IPS-20b (cell line): ENCODE data around the gene BBX.

ENCODE experiments used
- H3K27ac ChIP-seq: one replicate; pipeline ENCODE4 v1.5.1; 2013; ENCODE audit warnings: low read length
- H3K27me3 ChIP-seq: 2 replicates; pipeline ENCODE4 v1.6.1; 2013; ENCODE audit warnings: mild to moderate bottlenecking, low read length, inconsistent platforms; ENCODE audit not compliant: insufficient read depth
- H3K36me3 ChIP-seq: 2 replicates; pipeline ENCODE4 v1.6.1; 2013; ENCODE audit warnings: low read depth, mild to moderate bottlenecking, inconsistent platforms, low read length, moderate library complexity; ENCODE audit not compliant: insufficient read depth
- H3K4me1 ChIP-seq: 2 replicates; pipeline ENCODE4 v1.6.1; 2013; ENCODE audit warnings: mild to moderate bottlenecking, control low read depth, inconsistent platforms, low read length, moderate library complexity; ENCODE audit not compliant: insufficient read depth
- H3K4me3 ChIP-seq: 2 replicates; pipeline ENCODE4 v1.5.1; 2013; ENCODE audit warnings: mild to moderate bottlenecking, low read length, inconsistent platforms
- H3K9ac ChIP-seq: 2 replicates; pipeline ENCODE4 v1.6.1; 2013; ENCODE audit warnings: low read depth, mild to moderate bottlenecking, inconsistent platforms, low read length, moderate library complexity
- H3K9me3 ChIP-seq: 2 replicates; pipeline ENCODE4 v1.6.1; 2013; ENCODE audit warnings: mild to moderate bottlenecking, low read depth, low read length, inconsistent platforms; ENCODE audit not compliant: insufficient read depth

BBX gene

GRCh38 chr3:107791450-107791849 lies 268.7 kb downstream of the BBX start:
- Histone ChIP-seq H3K4me3 (no peak overlapping the region), H3K9me3 (no peaks in the 10 kb centered on the region), H3K27me3 (no peaks in the 10 kb centered on the region), H3K9ac (no peak overlapping the region), H3K27ac (no peak overlapping the region), H3K4me1 (no peaks in the 10 kb centered on the region), H3K36me3 (peaks cover 23% of the 10 kb centered on the region)

- Histone ChIP-seq H3K4me1 (no peaks in the 10 kb centered on the region), H3K36me3 (peaks cover 30% of the 10 kb centered on the region), H3K9ac (no peak overlapping the region), H3K27me3 (no peaks in the 10 kb centered on the region), H3K4me3 (no peak overlapping the region), H3K9me3 (no peaks in the 10 kb centered on the region), H3K27ac (no peak overlapping the region)
These were observed 272.1 kb downstream of the BBX start for GRCh38 chr3:107794664-107795443.

GRCh38 chr3:107795514-107796094 lies 272.8 kb downstream of the BBX start:
- no peaks in the 10 kb centered on the region for H3K9me3 ChIP-seq
- no peak overlapping the region for H3K27ac ChIP-seq
- H3K4me3 ChIP-seq: no peak overlapping the region
- H3K9ac ChIP-seq: no peak overlapping the region
- no peaks in the 10 kb centered on the region for H3K4me1 ChIP-seq
- H3K27me3 ChIP-seq: no peaks in the 10 kb centered on the region
- H3K36me3 ChIP-seq: peaks cover 32% of the 10 kb centered on the region

- Histone ChIP-seq H3K27me3 (no peaks in the 10 kb centered on the region), H3K9me3 (no peaks in the 10 kb centered on the region), H3K27ac (no peak overlapping the region), H3K4me1 (no peaks in the 10 kb centered on the region), H3K9ac (no peak overlapping the region), H3K4me3 (no peak overlapping the region), H3K36me3 (peaks cover 34% of the 10 kb centered on the region)
These were observed 274.0 kb downstream of the BBX start for GRCh38 chr3:107796791-107797190.

GRCh38 chr3:107797586-107797985 lies 274.8 kb downstream of the BBX start:
- Histone ChIP-seq H3K9me3 (no peaks in the 10 kb centered on the region), H3K9ac (no peak overlapping the region), H3K27ac (no peak overlapping the region), H3K27me3 (no peaks in the 10 kb centered on the region), H3K4me3 (no peak overlapping the region), H3K4me1 (no peaks in the 10 kb centered on the region), H3K36me3 (peaks cover 33% of the 10 kb centered on the region)

GRCh38 chr3:107798381-107798780 lies 275.6 kb downstream of the BBX start:
- 0 out of 2 replicates have a peak, but pooled peaks cover 1% of the 10 kb centered on the region for H3K4me1 ChIP-seq
- no peak overlapping the region for H3K9ac ChIP-seq
- H3K9me3 ChIP-seq: no peaks in the 10 kb centered on the region
- no peak overlapping the region for H3K4me3 ChIP-seq
- peaks cover 32% of the 10 kb centered on the region for H3K36me3 ChIP-seq
- no peaks in the 10 kb centered on the region for H3K27me3 ChIP-seq
- H3K27ac ChIP-seq: no peak overlapping the region

GRCh38 chr3:107800710-107801109 lies 277.9 kb downstream of the BBX start:
- no peak overlapping the region for H3K4me3 ChIP-seq
- H3K27ac ChIP-seq: no peak overlapping the region
- no peaks in the 10 kb centered on the region for H3K27me3 ChIP-seq
- H3K9ac ChIP-seq: no peak overlapping the region
- H3K9me3 ChIP-seq: no peaks in the 10 kb centered on the region
- H3K36me3 ChIP-seq: peaks cover 55% of the 10 kb centered on the region
- H3K4me1 ChIP-seq: 0 out of 2 replicates have a peak, but pooled peaks cover 3% of the 10 kb centered on the region

GRCh38 chr3:107803170-107803569 lies 280.4 kb downstream of the BBX start:
- Histone ChIP-seq H3K4me1 (0 out of 2 replicates have a peak, but pooled peaks cover 3% of the 10 kb centered on the region), H3K9ac (no peak overlapping the region), H3K9me3 (no peaks in the 10 kb centered on the region), H3K27ac (no peak overlapping the region), H3K4me3 (no peak overlapping the region), H3K36me3 (peaks cover 71% of the 10 kb centered on the region), H3K27me3 (no peaks in the 10 kb centered on the region)

- no peak overlapping the region for H3K4me3 ChIP-seq
- H3K9ac ChIP-seq: no peak overlapping the region
- 0 out of 2 replicates have a peak, but pooled peaks cover 3% of the 10 kb centered on the region for H3K4me1 ChIP-seq
- no peak overlapping the region for H3K27ac ChIP-seq
- no peaks in the 10 kb centered on the region for H3K27me3 ChIP-seq
- no peaks in the 10 kb centered on the region for H3K9me3 ChIP-seq
- H3K36me3 ChIP-seq: peaks cover 55% of the 10 kb centered on the region
These were observed 283.3 kb downstream of the BBX start for GRCh38 chr3:107806021-107806420.

- no peaks in the 10 kb centered on the region for H3K9me3 ChIP-seq
- no peaks in the 10 kb centered on the region for H3K27me3 ChIP-seq
- no peak overlapping the region for H3K9ac ChIP-seq
- H3K36me3 ChIP-seq: peaks cover 50% of the 10 kb centered on the region
- 0 out of 2 replicates have a peak, but pooled peaks cover 3% of the 10 kb centered on the region for H3K4me1 ChIP-seq
- H3K4me3 ChIP-seq: no peak overlapping the region
- no peak overlapping the region for H3K27ac ChIP-seq
These were observed 283.8 kb downstream of the BBX start for GRCh38 chr3:107806536-107806935.

- peaks cover 19% of the 10 kb centered on the region for H3K36me3 ChIP-seq
- H3K4me1 ChIP-seq: no peaks in the 10 kb centered on the region
- no peak overlapping the region for H3K4me3 ChIP-seq
These were observed 287.7 kb downstream of the BBX start for GRCh38 chr3:107810171-107811071.

More at GRCh38 chr3:107810171-107811071, 287.7 kb downstream of the BBX start:
- no peak overlapping the region for H3K27ac ChIP-seq
- H3K27me3 ChIP-seq: no peaks in the 10 kb centered on the region
- H3K9me3 ChIP-seq: no peaks in the 10 kb centered on the region
- no peak overlapping the region for H3K9ac ChIP-seq
